ENCODE measurements around the gene RAPGEF2.
A peak's percentile ranks its signal among the peaks of the same experiment; 100 is the strongest.

The RAPGEF2 gene

GRCh38 chr4:159102622-159103383 is at the start of gene RAPGEF2 (continued):
- TF ChIP-seq ZIC2 (tag by site-specific recombination; IDR thresholded peaks at IDR 0.05) = peak; percentile 33; the same call in 1 of the 2 replicates
- no peak for TF ChIP-seq ZNF624 (tag by site-specific recombination; IDR thresholded peaks at IDR 0.05)
- peak; percentile 99 for TF ChIP-seq IKZF3 (tag by site-specific recombination; IDR thresholded peaks at IDR 0.05)
- peak; percentile 92; the same call in 1 of the 2 replicates for TF ChIP-seq PBX3 (CRISPR knock-in tag; IDR thresholded peaks at IDR 0.05)
- no peak for TF ChIP-seq ZNF211 (tag by site-specific recombination; IDR thresholded peaks at IDR 0.05; ENCODE audit: low read depth)

- Histone ChIP-seq H3K4me1 (ENCODE audit: control insufficient read depth, insufficient read depth, low read length) (no peaks in the 10 kb centered on the region), H3K4me3 (ENCODE audit: low read depth, low read length) (no peak overlapping the region), H3K36me3 (ENCODE audit: control insufficient read depth in 2 of 2, insufficient read depth in 1 of 2, low read length in 2 of 2) (no peaks in the 10 kb centered on the region), H3K27ac (ENCODE audit: extremely low read depth, low read depth, low read length) (no peak overlapping the region), H3K9me3 (ENCODE audit: control insufficient read depth, insufficient read depth, low read depth, low read length) (no peaks in the 10 kb centered on the region)
- POLR2A ChIA-PET = no interaction called here
- no peak for TF ChIP-seq OVOL3 (tag by site-specific recombination; IDR thresholded peaks at IDR 0.05)
- no peak for TF ChIP-seq GFI1B (tag by site-specific recombination; IDR thresholded peaks at IDR 0.05)
- no peak for TF ChIP-seq ZNF221 (tag by site-specific recombination; IDR thresholded peaks at IDR 0.05; ENCODE audit: borderline replicate concordance)
- TF ChIP-seq ZNF830 (tag by site-specific recombination; IDR thresholded peaks at IDR 0.05; ENCODE audit: low read depth) = no peak
- no peak for TF ChIP-seq ZNF10 (tag by site-specific recombination; IDR thresholded peaks at IDR 0.05)
- TF ChIP-seq ZNF654 (tag by site-specific recombination; IDR thresholded peaks at IDR 0.05; ENCODE audit: low read depth) = no peak
- TF ChIP-seq GLIS2 (tag by site-specific recombination; IDR thresholded peaks at IDR 0.05) = no peak
- TF ChIP-seq ZNF350 (tag by site-specific recombination; IDR thresholded peaks at IDR 0.05) = no peak
- no peak for TF ChIP-seq PRDM2 (tag by site-specific recombination; IDR thresholded peaks at IDR 0.05; ENCODE audit: borderline replicate concordance)
- no peak for TF ChIP-seq ZBTB1 (tag by site-specific recombination; IDR thresholded peaks at IDR 0.05)
- CTCF ChIA-PET = no interaction called here
Measured at GRCh38 chr4:159055833-159056232, 47.0 kb upstream of the RAPGEF2 start.

GRCh38 chr4:159060161-159060560 is 42.7 kb upstream of the RAPGEF2 start:
- Histone ChIP-seq H3K27ac (ENCODE audit: extremely low read depth, low read depth, low read length) (no peak overlapping the region), H3K9me3 (ENCODE audit: control insufficient read depth, insufficient read depth, low read depth, low read length) (no peaks in the 10 kb centered on the region), H3K4me3 (ENCODE audit: low read depth, low read length) (no peak overlapping the region), H3K36me3 (ENCODE audit: control insufficient read depth in 2 of 2, insufficient read depth in 1 of 2, low read length in 2 of 2) (no peaks in the 10 kb centered on the region), H3K4me1 (ENCODE audit: control insufficient read depth, insufficient read depth, low read length) (no peaks in the 10 kb centered on the region)
- 0 out of 2 replicates have a peak, but pooled peaks have one; percentile 29 for TF ChIP-seq PRDM10 (tag by site-specific recombination; IDR thresholded peaks at IDR 0.05)
- no peak for TF ChIP-seq SALL2 (tag by site-specific recombination; IDR thresholded peaks at IDR 0.05; ENCODE audit: borderline replicate concordance)
- ChIA-PET CTCF (interaction anchor here (0.6 kb wide), 1 partner anchor 10 kb away, joined by 3 read pairs; no protein-coding TSS in a partner anchor), POLR2A (no interaction called here)

Data from HEK293 (cell line).